Spleen (tissue), 11 donors: ENCODE measurements around the gene HOTAIR. TPM values are rescaled to one million over a fixed set of nuclear protein-coding genes. Genes with fewer than 3 reads are reported as not detected.

Experiments
- DNase-seq: peaks from one replicate; pipeline ENCODE4 v3.0.0-alpha.2; 2020
- H3K27ac ChIP-seq, 8 donors: fragments of 200-600 bp; sonication (generic) in 7 of 8; 1 replicate in 4 of 8; 2 replicates in 4 of 8; pipeline versions ENCODE4 v1.5.0 to v1.8.0; 2016 to 2021; ENCODE audit warnings: inconsistent platforms in 4 of 8, mild to moderate bottlenecking in 4 of 8, moderate library complexity in 1 of 8
- H3K27me3 ChIP-seq, 7 donors: fragments of 200-600 bp; sonication (generic) in 6 of 7; replicated peaks in 1 of 7; 1 replicate in 4 of 7; 2 replicates in 3 of 7; pipeline versions ENCODE4 v1.5.0 to v1.8.0; 2016 to 2021; ENCODE audit warnings: inconsistent platforms in 3 of 7, mild to moderate bottlenecking in 1 of 7
- H3K36me3 ChIP-seq, 6 donors: fragments of 200-600 bp; sonication (generic) in 5 of 6; 1 replicate in 4 of 6; 2 replicates in 2 of 6; pipeline versions ENCODE4 v1.5.0 to v1.8.0; 2016 to 2021; ENCODE audit warnings: inconsistent platforms in 2 of 6
- H3K4me1 ChIP-seq, 6 donors: fragments of 200-600 bp; sonication (generic) in 5 of 6; 1 replicate in 3 of 6; 2 replicates in 3 of 6; pipeline versions ENCODE4 v1.5.0 to v1.8.0; 2016 to 2021; ENCODE audit warnings: inconsistent platforms in 3 of 6
- H3K4me3 ChIP-seq, 8 donors: fragments of 200-600 bp; sonication (generic) in 7 of 8; 1 replicate in 4 of 8; 2 replicates in 4 of 8; pipeline versions ENCODE4 v1.5.0 to v1.8.0; 2016 to 2021; ENCODE audit warnings: inconsistent platforms in 4 of 8, mild to moderate bottlenecking in 4 of 8, moderate library complexity in 2 of 8
- H3K9me3 ChIP-seq, 8 donors: fragments of 200-600 bp; sonication (generic) in 7 of 8; 1 replicate in 4 of 8; 2 replicates in 4 of 8; pipeline versions ENCODE4 v1.5.0 to v1.8.0; 2016 to 2021; ENCODE audit warnings: inconsistent platforms in 4 of 8
- POLR2A ChIP-seq, 3 donors: fragments of 450-650 bp; IDR thresholded peaks; one replicate each; pipeline ENCODE4 v1.5.1; 2017; ENCODE audit warnings: antibody characterized with exemption in 3 of 3, mild to moderate bottlenecking in 1 of 3
- POLR2AphosphoS5 ChIP-seq, 3 donors: sonication (generic); formaldehyde crosslinking; IDR thresholded peaks; one replicate each; pipeline ENCODE4 v1.5.1; 2017; ENCODE audit warnings: antibody characterized with exemption in 3 of 3
- WGBS, 5 donors: extraction: QIAGEN DNeasy Blood & Tissue Kit in 3 of 5; methylation state at CpG; one replicate each; pipeline versions ENCODE4 v1.1.5 to v1.1.7; 2013 to 2018; 5-methylcytosine and 5-hydroxymethylcytosine counted together
- intact Hi-C: fragments of 100-400 bp; cut with DNase I; formaldehyde crosslinking; loops from one replicate; pipeline ENCODE4 v1.15.0; 2023; ENCODE audit warnings: low total_unique reads
- polyA plus RNA-seq, 3 donors: library from polyadenylated mRNA; stranded (reverse); fragments of 200-250 nt; gene quantifications; one replicate each; pipeline ENCODE4 v1.2.1, GENCODE V29; 2013
- total RNA-seq, 7 donors: library from RNA; depleted of rRNA in 3 of 7; stranded (reverse); fragments of >200 nt in 3 of 7; fragmentation: NEBNext Ultra II Directional in 4 of 7; extraction: Animal tissue kit (Norgen Biotek cat#: 25700) in 4 of 7; gene quantifications; one replicate each; pipeline versions ENCODE4 v1.1.0 to v1.2.1, GENCODE V29; 2016 to 2021
- TF ChIP-seq, protein P1 (sequence below), 11 experiments: fragments of 200-600 bp in 7 of 11; fragments of 450-650 bp in 4 of 11; sonication (generic) in 4 of 11; IDR thresholded peaks in 8 of 11; conservative IDR thresholded peaks in 3 of 11; 1 replicate in 7 of 11; 2 replicates in 4 of 11; pipeline versions ENCODE4 v1.4.0 to v1.8.0; 2016 to 2021; ENCODE audit warnings: antibody characterized with exemption in 11 of 11, inconsistent platforms in 4 of 11, mild to moderate bottlenecking in 1 of 11
- donor health status: healthy with polysubstance abuse.
- donor health status: DM: no; HTN: no; CAD: no; lungs with moderate emphysema.
- donor health status: DM: no; HTN: no; CAD: no.
- donor health status: Bipolar disorder and iron deficiency.
- donor health status: healthy.
- donor health status: DM: no; HTN: no; CAD: no.
- donor health status: DM: yes; HTN: yes; CAD: no.

The HOTAIR gene
- total and polyA plus RNA-seq, 10 donors, result not detected

DNA sequence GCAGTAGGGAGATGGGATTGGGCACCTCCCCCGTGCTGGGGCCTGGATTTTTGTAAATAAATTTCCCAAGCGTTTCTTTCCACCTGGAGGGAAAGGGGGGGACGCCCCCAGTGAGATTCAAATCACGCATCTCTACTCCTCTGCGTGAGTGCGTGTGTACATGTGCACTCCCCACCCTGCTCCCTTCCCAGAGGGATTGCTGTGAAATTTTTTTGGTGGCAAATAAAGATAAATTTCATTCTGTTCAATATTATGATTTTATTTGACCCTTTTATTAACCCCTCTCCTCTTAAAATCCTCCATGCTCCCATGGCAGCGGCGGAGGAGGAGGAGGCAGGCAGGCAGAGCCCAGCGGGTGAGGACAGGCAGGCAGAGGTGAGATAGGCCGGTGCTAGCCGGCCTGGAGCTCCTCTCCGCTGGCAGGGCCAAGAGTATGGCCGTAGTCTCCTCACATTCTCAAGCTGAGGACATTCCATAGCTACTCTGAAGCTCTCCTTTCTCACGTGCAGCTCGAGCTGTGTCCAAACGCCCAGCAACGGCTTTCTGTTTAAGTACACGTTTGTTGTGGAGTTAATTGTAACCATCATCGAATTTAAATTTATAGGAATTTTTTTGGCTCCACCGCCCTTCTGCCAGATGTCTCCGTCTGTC lies 1.5 kb upstream of the HOTAIR start:
- no peak overlapping the region for H3K27ac ChIP-seq
- 16 to 21% (median 16%) methylated on average over 21 of the region's 21 CpGs for WGBS, 5 donors

DNA sequence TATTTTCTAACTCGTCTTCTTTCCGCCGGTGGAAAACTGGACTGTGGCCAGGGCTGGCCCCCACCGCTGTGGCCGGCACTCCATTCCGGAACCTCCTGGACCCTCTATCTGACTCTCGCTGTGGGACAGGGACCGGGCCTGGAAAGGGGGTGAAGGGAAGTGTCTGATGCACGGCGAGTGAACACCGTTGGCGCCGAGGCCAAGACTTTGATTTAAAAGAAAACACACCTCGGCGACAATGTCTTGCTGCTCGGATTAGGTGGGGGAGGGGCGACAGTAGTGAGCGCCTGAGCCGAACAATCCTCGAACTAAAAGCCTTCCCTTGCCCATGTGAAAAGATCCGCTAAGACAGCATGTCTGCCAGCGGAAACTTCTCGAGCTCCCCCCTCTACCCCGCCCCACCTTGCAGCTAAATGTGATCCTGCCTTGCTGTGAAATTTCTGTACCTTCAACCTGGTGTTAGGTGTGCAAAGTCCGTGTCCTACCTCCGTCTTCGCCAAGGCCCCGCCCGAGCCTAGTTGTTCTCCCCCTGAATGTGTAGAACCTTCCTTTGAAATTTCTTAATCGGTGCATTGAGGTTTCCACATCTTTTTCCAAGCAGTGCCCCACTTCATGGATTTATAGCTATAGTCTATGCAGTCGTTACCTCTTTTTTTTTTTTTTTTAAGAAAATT lies 862 bp upstream of the HOTAIR start:
- Histone ChIP-seq H3K4me1 (peaks cover 12 to 35% (median 26%) of the 10 kb centered on the region in 6 donors), H3K4me3 (peak overlapping the region in 4 of 8 donors; percentile 22 to 62 (median 26)), H3K9me3 (peaks cover 0 to 11% (median 0%) of the 10 kb centered on the region in 8 donors), H3K27me3 (peaks cover 31 to 100% (median 99%) of the 10 kb centered on the region in 7 donors), H3K27ac (no peak overlapping the region), H3K36me3 (no peaks in the 10 kb centered on the region)
- 7 to 14% (median 9%) methylated on average over 31 of the region's 31 CpGs for WGBS, 5 donors
- intact Hi-C loops, result no loop called here
- no peak for DNase-seq
- no peak for TF ChIP-seq POLR2A (IDR thresholded peaks at IDR 0.05)
- TF ChIP-seq POLR2AphosphoS5 (IDR thresholded peaks at IDR 0.05), result no peak
- TF ChIP-seq, protein P1, sequence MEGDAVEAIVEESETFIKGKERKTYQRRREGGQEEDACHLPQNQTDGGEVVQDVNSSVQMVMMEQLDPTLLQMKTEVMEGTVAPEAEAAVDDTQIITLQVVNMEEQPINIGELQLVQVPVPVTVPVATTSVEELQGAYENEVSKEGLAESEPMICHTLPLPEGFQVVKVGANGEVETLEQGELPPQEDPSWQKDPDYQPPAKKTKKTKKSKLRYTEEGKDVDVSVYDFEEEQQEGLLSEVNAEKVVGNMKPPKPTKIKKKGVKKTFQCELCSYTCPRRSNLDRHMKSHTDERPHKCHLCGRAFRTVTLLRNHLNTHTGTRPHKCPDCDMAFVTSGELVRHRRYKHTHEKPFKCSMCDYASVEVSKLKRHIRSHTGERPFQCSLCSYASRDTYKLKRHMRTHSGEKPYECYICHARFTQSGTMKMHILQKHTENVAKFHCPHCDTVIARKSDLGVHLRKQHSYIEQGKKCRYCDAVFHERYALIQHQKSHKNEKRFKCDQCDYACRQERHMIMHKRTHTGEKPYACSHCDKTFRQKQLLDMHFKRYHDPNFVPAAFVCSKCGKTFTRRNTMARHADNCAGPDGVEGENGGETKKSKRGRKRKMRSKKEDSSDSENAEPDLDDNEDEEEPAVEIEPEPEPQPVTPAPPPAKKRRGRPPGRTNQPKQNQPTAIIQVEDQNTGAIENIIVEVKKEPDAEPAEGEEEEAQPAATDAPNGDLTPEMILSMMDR (IDR thresholded peaks at IDR 0.05 in 8 of 11, conservative IDR thresholded peaks at IDR 0.05 in 3 of 11), result no peak

More for the DNA sequence above, 1.5 kb upstream of the HOTAIR start:
- no peak overlapping the region for H3K4me3 ChIP-seq
- TF ChIP-seq POLR2A (IDR thresholded peaks at IDR 0.05), result no peak
- TF ChIP-seq, protein P1 (IDR thresholded peaks at IDR 0.05 in 8 of 11, conservative IDR thresholded peaks at IDR 0.05 in 3 of 11), result no peak
- DNase-seq, result no peak
- H3K9me3 ChIP-seq, result peaks cover 0 to 11% (median 0%) of the 10 kb centered on the region in 8 donors
- intact Hi-C loops, result no loop called here
- H3K4me1 ChIP-seq, result peaks cover 12 to 35% (median 26%) of the 10 kb centered on the region in 6 donors
- H3K36me3 ChIP-seq, result no peaks in the 10 kb centered on the region
- H3K27me3 ChIP-seq, result peaks cover 31 to 100% (median 99%) of the 10 kb centered on the region in 7 donors

DNA sequence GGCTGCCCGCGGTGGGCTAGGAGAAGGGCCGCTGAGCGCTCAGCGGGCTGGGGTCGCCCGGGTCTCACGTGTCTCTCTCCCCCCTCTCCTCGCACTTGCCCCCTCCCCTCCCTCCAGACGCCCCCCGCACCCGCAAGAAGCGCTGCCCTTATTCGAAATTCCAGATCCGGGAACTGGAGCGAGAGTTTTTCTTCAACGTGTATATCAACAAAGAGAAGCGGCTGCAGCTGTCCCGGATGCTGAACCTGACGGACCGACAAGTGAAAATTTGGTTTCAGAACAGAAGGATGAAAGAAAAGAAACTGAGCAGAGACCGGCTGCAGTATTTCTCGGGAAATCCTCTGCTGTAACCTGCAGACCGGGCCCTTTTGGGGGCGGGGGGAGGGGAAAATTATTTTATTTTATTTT lies 314 bp upstream of the HOTAIR start:
- H3K4me1 ChIP-seq, result peaks cover 12 to 35% (median 26%) of the 10 kb centered on the region in 6 donors
- H3K36me3 ChIP-seq, result no peaks in the 10 kb centered on the region
- peaks cover 28 to 100% (median 99%) of the 10 kb centered on the region in 7 donors for H3K27me3 ChIP-seq
- DNase-seq, result no peak
- TF ChIP-seq POLR2A (IDR thresholded peaks at IDR 0.05) (no peak), POLR2AphosphoS5 (IDR thresholded peaks at IDR 0.05) (no peak)
- TF ChIP-seq, protein P1 (IDR thresholded peaks at IDR 0.05 in 8 of 11, conservative IDR thresholded peaks at IDR 0.05 in 3 of 11), result no peak
- no peak overlapping the region for H3K27ac ChIP-seq
- H3K9me3 ChIP-seq, result peaks cover 0 to 11% (median 0%) of the 10 kb centered on the region in 8 donors
- WGBS, 5 donors, result 2 to 6% (median 4%) methylated on average over 17 to 25 of the region's 25 CpGs
- intact Hi-C loops, result no loop called here
- peak overlapping the region in 5 of 8 donors; percentile 21 to 62 (median 25) for H3K4me3 ChIP-seq
